Liver (tissue), 9 donors: ENCODE data around the gene SMARCB1. TPM values are rescaled to one million over a fixed set of nuclear protein-coding genes. Genes with fewer than 3 reads are reported as not detected.

Experiments used
- DNase-seq: peaks from one replicate; pipeline ENCODE4 v3.0.0-alpha.2; 2017; ENCODE audit warnings: low spot score
- H3K27ac ChIP-seq, 2 donors: one replicate each; pipeline ENCODE4 v1.7.0; 2013; ENCODE audit warnings: inconsistent platforms in 2 of 2, low read length in 2 of 2, control low read depth in 1 of 2, low read depth in 1 of 2, mild to moderate bottlenecking in 1 of 2
- H3K27me3 ChIP-seq, 4 donors: one replicate each; pipeline versions ENCODE4 v1.6.1 to v1.7.0; 2013; ENCODE audit warnings: low read length in 3 of 4, inconsistent platforms in 1 of 4, mild to moderate bottlenecking in 1 of 4, moderate library complexity in 1 of 4; ENCODE audit not compliant: control insufficient read depth in 4 of 4, insufficient read depth in 4 of 4
- H3K36me3 ChIP-seq, 4 donors: one replicate each; pipeline versions ENCODE4 v1.6.1 to v1.7.0; 2013; ENCODE audit warnings: low read length in 3 of 4, mild to moderate bottlenecking in 3 of 4, low read depth in 1 of 4, moderate library complexity in 1 of 4; ENCODE audit not compliant: control insufficient read depth in 4 of 4, insufficient read depth in 3 of 4
- H3K4me1 ChIP-seq, 4 donors: one replicate each; pipeline versions ENCODE4 v1.6.1 to v1.7.0; 2013; ENCODE audit warnings: low read length in 3 of 4, mild to moderate bottlenecking in 3 of 4, moderate library complexity in 1 of 4; ENCODE audit not compliant: control insufficient read depth in 4 of 4, insufficient read depth in 4 of 4
- H3K4me3 ChIP-seq, 3 donors: one replicate each; pipeline versions ENCODE4 v1.6.1 to v1.7.0; 2013; ENCODE audit warnings: low read length in 3 of 3, control low read depth in 1 of 3, low read depth in 1 of 3, mild to moderate bottlenecking in 1 of 3
- H3K9ac ChIP-seq, 2 donors: one replicate each; pipeline ENCODE4 v1.7.0; 2013; ENCODE audit warnings: low read length in 2 of 2, mild to moderate bottlenecking in 2 of 2, moderate library complexity in 2 of 2, control low read depth in 1 of 2, low read depth in 1 of 2
- H3K9me3 ChIP-seq, 4 donors: one replicate each; pipeline versions ENCODE4 v1.6.1 to v1.7.0; 2013; ENCODE audit warnings: low read length in 3 of 4; ENCODE audit not compliant: control insufficient read depth in 4 of 4
- ATF3 ChIP-seq: IDR thresholded peaks from 2 replicates; pipeline ENCODE4 v1.6.1; 2016; ENCODE audit warnings: antibody characterized with exemption
- CTCF ChIP-seq: fragments of 150-350 bp; IDR thresholded peaks from 2 replicates; pipeline ENCODE4 v1.5.1; 2017; ENCODE audit warnings: improper control_type of control experiment, low read depth, low read length; ENCODE audit not compliant: missing input control
- EGR1 ChIP-seq, 2 donors: IDR thresholded peaks; 2 replicates each; pipeline ENCODE4 v1.6.1; 2016 to 2018; ENCODE audit warnings: antibody characterized with exemption in 2 of 2, low read depth in 2 of 2
- FOXA1 ChIP-seq: IDR thresholded peaks from 2 replicates; pipeline ENCODE4 v1.6.1; 2016; ENCODE audit warnings: antibody characterized with exemption
- FOXA2 ChIP-seq: IDR thresholded peaks from 2 replicates; pipeline ENCODE4 v1.6.1; 2016; ENCODE audit warnings: antibody characterized with exemption
- GABPA ChIP-seq, 2 donors: IDR thresholded peaks in 1 of 2; conservative IDR thresholded peaks in 1 of 2; 2 replicates each; pipeline ENCODE4 v1.6.1; 2016; ENCODE audit warnings: antibody characterized with exemption in 2 of 2, mild to moderate bottlenecking in 1 of 2, moderate library complexity in 1 of 2
- HNF4A ChIP-seq, 2 donors: conservative IDR thresholded peaks; 2 replicates each; pipeline ENCODE4 v1.6.1; 2016; ENCODE audit warnings: antibody characterized with exemption in 2 of 2, mild to moderate bottlenecking in 2 of 2
- HNF4G ChIP-seq: IDR thresholded peaks from 2 replicates; pipeline ENCODE4 v1.6.1; 2016; ENCODE audit warnings: antibody characterized with exemption
- JUND ChIP-seq, 2 donors: IDR thresholded peaks; 2 replicates each; pipeline ENCODE4 v1.6.1; 2016; ENCODE audit warnings: antibody characterized with exemption in 2 of 2
- MAX ChIP-seq: IDR thresholded peaks from 2 replicates; pipeline ENCODE4 v1.6.1; 2016; ENCODE audit warnings: antibody characterized with exemption
- NR2F2 ChIP-seq: IDR thresholded peaks from 2 replicates; pipeline ENCODE4 v1.6.1; 2016; ENCODE audit warnings: antibody characterized with exemption
- RAD21 ChIP-seq, 2 donors: IDR thresholded peaks; 2 replicates each; pipeline ENCODE4 v1.6.1; 2016; ENCODE audit warnings: antibody characterized with exemption in 2 of 2, mild to moderate bottlenecking in 2 of 2
- REST ChIP-seq: IDR thresholded peaks from 2 replicates; pipeline ENCODE4 v1.6.1; 2016; ENCODE audit warnings: antibody characterized with exemption, mild to moderate bottlenecking
- RXRA ChIP-seq, 2 donors: IDR thresholded peaks; 2 replicates each; pipeline ENCODE4 v1.6.1; 2017 to 2018; ENCODE audit warnings: antibody characterized with exemption in 2 of 2, mild to moderate bottlenecking in 1 of 2
- SP1 ChIP-seq: IDR thresholded peaks from 2 replicates; pipeline ENCODE4 v1.6.1; 2018; ENCODE audit warnings: antibody characterized with exemption, mild to moderate bottlenecking
- TAF1 ChIP-seq: conservative IDR thresholded peaks from 2 replicates; pipeline ENCODE4 v1.6.1; 2016; ENCODE audit warnings: antibody characterized with exemption, mild to moderate bottlenecking
- YY1 ChIP-seq: IDR thresholded peaks from 2 replicates; pipeline ENCODE4 v1.6.1; 2016; ENCODE audit warnings: antibody characterized with exemption, mild to moderate bottlenecking
- ZBTB33 ChIP-seq: IDR thresholded peaks from 2 replicates; pipeline ENCODE4 v1.6.1; 2016; ENCODE audit warnings: antibody characterized with exemption
- WGBS: extraction: QIAGEN DNeasy Blood & Tissue Kit; methylation state at CpG from one replicate; pipeline ENCODE4 v1.1.7; 2013; 5-methylcytosine and 5-hydroxymethylcytosine counted together
- polyA plus RNA-seq, 2 donors: library from polyadenylated mRNA; stranded (reverse) in 1 of 2; unstranded in 1 of 2; fragments of 200-250 nt in 1 of 2; fragments of >200 nt in 1 of 2; fragmentation: Nextera tagmentation in 1 of 2; extraction: Ambion mirVana in 1 of 2; gene quantifications; one replicate each; pipeline versions ENCODE4 v1.2.1 to v1.2.3, GENCODE V29; 2013 to 2015
- total RNA-seq, 2 donors: library from RNA; depleted of rRNA; stranded (reverse); fragments of >200 nt; gene quantifications; one replicate each; pipeline ENCODE4 v1.2.3, GENCODE V29; 2014
- donor health status: healthy.
- donor health status: healthy.
- donor health status: healthy.
- donor health status: healthy.
- donor health status: healthy.

The SMARCB1 gene
- total and polyA plus RNA-seq, 4 donors: 15.1 to 22.5 (median 19.1) TPM

- peak overlapping the region; percentile 93 to 94 for H3K27ac ChIP-seq
- 2% methylated on average over 27 of the region's 27 CpGs for WGBS
- no peak for TF ChIP-seq ZBTB33
- H3K9ac ChIP-seq: peak overlapping the region; percentile 93 to 94
- H3K9me3 ChIP-seq: no peaks in the 10 kb centered on the region
- H3K27me3 ChIP-seq: no peaks in the 10 kb centered on the region
- DNase-seq: no peak
- peak overlapping the region; percentile 67 to 96 (median 80) for H3K4me3 ChIP-seq
- H3K4me1 ChIP-seq: peaks cover 19 to 48% (median 35%) of the 10 kb centered on the region in 4 donors
- peaks cover 0 to 6% (median 4%) of the 10 kb centered on the region in 4 donors for H3K36me3 ChIP-seq
These were observed 19.5 kb upstream of the SMARCB1 start for GRCh38 chr22:23767303-23767672.

GRCh38 chr22:23767673-23768548 lies 18.9 kb upstream of the SMARCB1 start, which contains the start of gene CHCHD10:
CHCHD10 (minus strand) TSS chr22:23767972; CDS start chr22:23767874, 98 bp downstream.
- WGBS: 1% methylated on average over 63 of the region's 63 CpGs
- TF ChIP-seq MAX (peak; percentile 43), ATF3 (no peak), YY1 (peak; percentile 90), TAF1 (no peak), FOXA1 (no peak), GABPA (IDR thresholded peaks at IDR 0.05 in 1 of 2, conservative IDR thresholded peaks at IDR 0.05 in 1 of 2) (no peak), CTCF (peak; percentile 79), ZBTB33 (no peak), JUND (IDR thresholded peaks at IDR 0.05) (no peak), REST (peak; percentile 52), RXRA (IDR thresholded peaks at IDR 0.05) (peak in 1 of 2 donors; percentile 15), FOXA2 (no peak), SP1 (peak; percentile 48), EGR1 (IDR thresholded peaks at IDR 0.05; ENCODE audit: low read depth in 2 of 2) (no peak), RAD21 (IDR thresholded peaks at IDR 0.05) (peak; percentile 77 to 85), NR2F2 (no peak), HNF4A (conservative IDR thresholded peaks at IDR 0.05) (peak in 1 of 2 donors; percentile 7), HNF4G (no peak)
- peaks cover 19 to 53% (median 36%) of the 10 kb centered on the region in 4 donors for H3K4me1 ChIP-seq

More at GRCh38 chr22:23767673-23768548, 18.9 kb upstream of the SMARCB1 start, which contains the start of gene CHCHD10:
- H3K9me3 ChIP-seq: no peaks in the 10 kb centered on the region
- H3K4me3 ChIP-seq: peak within 1 kb of the TSS; percentile 67 to 96 (median 80)
- peak within 1 kb of the TSS; percentile 93 to 94 for H3K27ac ChIP-seq
- DNase-seq: peak; percentile 83
- H3K9ac ChIP-seq: peak within 1 kb of the TSS; percentile 93 to 94
- H3K27me3 ChIP-seq: no peaks in the 10 kb centered on the region
- peaks cover 0 to 6% (median 4%) of the 10 kb centered on the region in 4 donors for H3K36me3 ChIP-seq
